Measurements from ENCODE around the gene F2R.
A peak's percentile ranks its signal among the peaks of the same experiment; 100 is the strongest.
"Not testable (repeated sequence)": the region's sequence is repeated elsewhere in the genome, so short reads cannot be mapped to it uniquely, and the experiment has no call there.

F2R gene

GRCh38 chr5:76715736-76716455 is at the start of gene F2R:
F2R (plus strand) TSS chr5:76716126; CDS start chr5:76716308, 182 bp downstream.
- DNase-seq: peak; percentile 18

GRCh38 chr5:76667495-76667894 is 48.4 kb upstream of the F2R start:
- no peak for DNase-seq

GRCh38 chr5:76669245-76669644 is 46.7 kb upstream of the F2R start:
- DNase-seq: no peak

- no peak for DNase-seq
Observed at GRCh38 chr5:76670508-76670907, 45.4 kb upstream of the F2R start.

GRCh38 chr5:76672242-76672641 is 43.7 kb upstream of the F2R start:
- DNase-seq: no peak

- no peak for DNase-seq
Observed at GRCh38 chr5:76673125-76673524, 42.8 kb upstream of the F2R start.

GRCh38 chr5:76674330-76675066 is 41.4 kb upstream of the F2R start:
- no peak for DNase-seq

GRCh38 chr5:76675364-76675763 is 40.6 kb upstream of the F2R start:
- DNase-seq: no peak

GRCh38 chr5:76677849-76678472 is 38.0 kb upstream of the F2R start:
- DNase-seq: no peak

GRCh38 chr5:76679231-76679630 is 36.7 kb upstream of the F2R start:
- DNase-seq: no peak

GRCh38 chr5:76680826-76681225 is 35.1 kb upstream of the F2R start:
- DNase-seq: not testable (repeated sequence)

- no peak for DNase-seq
Observed at GRCh38 chr5:76681287-76681686, 34.6 kb upstream of the F2R start.

GRCh38 chr5:76682387-76682786 is 33.5 kb upstream of the F2R start:
- no peak for DNase-seq

- DNase-seq: no peak
Observed at GRCh38 chr5:76683816-76684731, 31.9 kb upstream of the F2R start.

GRCh38 chr5:76684756-76685519 is 31.0 kb upstream of the F2R start:
- no peak for DNase-seq

GRCh38 chr5:76685704-76686103 is 30.2 kb upstream of the F2R start:
- no peak for DNase-seq

- no peak for DNase-seq
Observed at GRCh38 chr5:76688212-76688611, 27.7 kb upstream of the F2R start.

- no peak for DNase-seq
Observed at GRCh38 chr5:76688836-76689235, 27.1 kb upstream of the F2R start.

- DNase-seq: no peak
Observed at GRCh38 chr5:76689321-76690036, 26.4 kb upstream of the F2R start.

GRCh38 chr5:76690037-76690679 is 25.8 kb upstream of the F2R start:
- no peak for DNase-seq

All from activated T-cell treated with anti-CD3 and anti-CD28 coated beads for 4 hours (primary cell).